ENCODE results near the gene CS. TPM values are rescaled to one million over a fixed set of nuclear protein-coding genes. Genes with fewer than 3 reads are reported as not detected.

CS gene
- total and polyA plus RNA-seq, 2 of the 4 experiments (the other 2 are of a cell fraction), result 139 to 146 TPM

- Histone ChIP-seq H3K36me3 (ENCODE audit: control insufficient read depth, insufficient read depth, low read length) (peaks cover 4% of the 10 kb centered on the region; the same call in 1 of the 2 replicates), H4K20me1 (ENCODE audit: insufficient read depth, low read length) (peaks cover 6% of the 10 kb centered on the region; the same call in 1 of the 2 replicates), H3K9me1 (ENCODE audit: insufficient read depth, low read length) (peaks cover 16% of the 10 kb centered on the region), H2AK9ac (replicated peaks; ENCODE audit: low read depth, low read length, poor library complexity) (peak within 1 kb of the TSS; percentile 95), H3K9ac (ENCODE audit: low read depth, low read length) (peak within 1 kb of the TSS; percentile 95), H2AK5ac (ENCODE audit: low read depth, low read length) (peak within 1 kb of the TSS; percentile 92), H4K91ac (ENCODE audit: insufficient read depth, low read depth, low read length) (peak within 1 kb of the TSS; percentile 96), H3K56ac (ENCODE audit: extremely low read depth, insufficient read depth, low read length) (peak within 1 kb of the TSS; percentile 93), H3K4me1 (ENCODE audit: control insufficient read depth, insufficient read depth, low read length) (peaks cover 4% of the 10 kb centered on the region; the same call in 1 of the 2 replicates), H3K4me2 (ENCODE audit: low read depth, low read length) (peak within 1 kb of the TSS; percentile 93), H2BK5ac (ENCODE audit: low read depth, low read length, poor library complexity, severe bottlenecking) (peak within 1 kb of the TSS; percentile 94), H3K27ac (ENCODE audit: insufficient read depth, low read length) (peak within 1 kb of the TSS; percentile 95), H2BK20ac (ENCODE audit: low read depth, low read length) (peak within 1 kb of the TSS; percentile 23), H3K4me3 (ENCODE audit: insufficient read depth, low read depth, low read length) (peak within 1 kb of the TSS; percentile 79), H3K14ac (replicated peaks; ENCODE audit: low read depth, low read length) (peak within 1 kb of the TSS; percentile 98), H3K27me3 (ENCODE audit: control insufficient read depth, insufficient read depth, low read length) (no peaks in the 10 kb centered on the region), H2AFZ (replicated peaks; ENCODE audit: low read length, poor library complexity) (peak within 1 kb of the TSS; percentile 87), H3K18ac (ENCODE audit: low read depth, low read length) (peak within 1 kb of the TSS; percentile 88), H3K4ac (ENCODE audit: low read depth, low read length) (peak within 1 kb of the TSS; percentile 98), H4K5ac (ENCODE audit: low read depth, low read length) (peak within 1 kb of the TSS; percentile 93), H3K23ac (ENCODE audit: low read depth, low read length) (peak within 1 kb of the TSS; percentile 94), H4K8ac (ENCODE audit: low read depth in 2 of 2, low read length in 2 of 2) (peak within 1 kb of the TSS; percentile 84 to 97), H2BK120ac (ENCODE audit: low read depth, low read length) (peak within 1 kb of the TSS; percentile 81), H3K79me1 (ENCODE audit: low read depth in 1 of 2, low read length in 2 of 2) (peaks cover 23 to 49% of the 10 kb centered on the region in 2 experiments), H2BK15ac (ENCODE audit: low read depth, low read length) (peak within 1 kb of the TSS; percentile 79), H3K9me3 (ENCODE audit: control insufficient read depth, insufficient read depth, low read length) (no peaks in the 10 kb centered on the region)
- ChIA-PET POLR2A (ENCODE audit: unreplicated experiment) (interaction anchor here (0.5 to 1.7 kb wide), 8 partner anchors 8 to 99 kb away, joined by 3 to 5 read pairs (median 4); partner anchors contain the start of genes ANKRD52, ESYT1 and SMARCC2), CTCF (interaction anchor here (0.6 to 2.0 kb wide), 14 partner anchors 14 to 1623 kb away, joined by 3 to 22 read pairs (median 4); partner anchors contain the start of gene SMARCC2)
- dilution Hi-C loops (cut with HindIII; ENCODE audit: low sequenced_read_pairs, unreplicated experiment) (no loop called here), intact Hi-C loops (cut with micrococcal nuclease) (loop anchor here (2.0 kb wide), 2 partner anchors 15 to 63 kb away; partner anchors contain the start of gene MYL6), in situ Hi-C loops (cut with MboI; ENCODE audit: low sequenced_read_pairs) (no loop called here)
- no TSS peak for BruUV-seq (replicated peaks)
- ATAC-seq (ENCODE audit: low read depth) (peak; percentile 76), DNase-seq (peak; percentile 97)
- 5% methylated on average over 8 of the region's 42 CpGs; no CpG with 5 or more reads in 1 of the 2 experiments for WGBS, 2 experiments (ENCODE audit: extremely low coverage in 2 of 2, insufficient read length in 1 of 2)
- no peak for TF ChIP-seq RFX5 (IDR thresholded peaks at IDR 0.05; ENCODE audit: low read depth, low read length)
- no peak for TF ChIP-seq MXI1 (IDR thresholded peaks at IDR 0.05; ENCODE audit: borderline replicate concordance, low read depth, low read length)
- no peak for TF ChIP-seq RAD21 (IDR thresholded peaks at IDR 0.05; ENCODE audit: low read length)
- TF ChIP-seq MAZ (IDR thresholded peaks at IDR 0.05; ENCODE audit: borderline replicate concordance, low read depth, low read length), result 0 out of 2 replicates have a peak, but pooled peaks have one; percentile 30
- TF ChIP-seq CHD1 (IDR thresholded peaks at IDR 0.05; ENCODE audit: low read depth, low read length), result 0 out of 2 replicates have a peak, but pooled peaks have one; percentile 32
- TF ChIP-seq ELK1 (IDR thresholded peaks at IDR 0.05; ENCODE audit: borderline replicate concordance, low read depth, low read length), result no peak
- TF ChIP-seq USF2 (IDR thresholded peaks at IDR 0.05; ENCODE audit: low read depth, low read length), result no peak
- no peak for TF ChIP-seq FOS (IDR thresholded peaks at IDR 0.05; ENCODE audit: low read depth, low read length)
- no peak for TF ChIP-seq RCOR1 (IDR thresholded peaks at IDR 0.05; ENCODE audit: insufficient replicate concordance, low read length)
- no peak for TF ChIP-seq MAFK (IDR thresholded peaks at IDR 0.05; ENCODE audit: low read depth, low read length)
- peak; percentile 48 for TF ChIP-seq BHLHE40 (IDR thresholded peaks at IDR 0.05; ENCODE audit: low read depth, low read length)
- TF ChIP-seq CEBPB (IDR thresholded peaks at IDR 0.05; ENCODE audit: low read depth, low read length), result peak; percentile 54; the same call in 1 of the 2 replicates
- no peak for TF ChIP-seq SMC3 (IDR thresholded peaks at IDR 0.05; ENCODE audit: low read depth, low read length)
These were observed 78.2 kb downstream of the CS start, which contains the start of gene RNF41 for GRCh38 chr12:56221757-56222530. Gene RNF41 (minus strand): TSS chr12:56221922. CDS start chr12:56214047, 7,875 bp downstream.
